Measurements from ENCODE around the gene VPS39. TPM values are rescaled to one million over a fixed set of nuclear protein-coding genes. Genes with fewer than 3 reads are reported as not detected.

Gene VPS39
- total RNA-seq, 2 donors from 2014 or later, result 56.0 to 56.2 TPM

GRCh38 chr15:42137461-42138261 lies 70.4 kb downstream of the VPS39 start:
- intact Hi-C loops (cut with DNase I, micrococcal nuclease), result loop anchor here in 1 of 2 donors (10.0 kb wide), 1 partner anchor 153 kb away; no protein-coding TSS in a partner anchor
- DNase-seq (peak in 1 of 2 donors; percentile 20), ATAC-seq (no peak)

- intact Hi-C loops (cut with DNase I, micrococcal nuclease), result loop anchor here in 1 of 2 donors (10.0 kb wide), 1 partner anchor 152 kb away; no protein-coding TSS in a partner anchor
- no peak for ATAC-seq
- no peak for DNase-seq
Observed at GRCh38 chr15:42136513-42136912, 71.6 kb downstream of the VPS39 start.

- DNase-seq (no peak), ATAC-seq (no peak)
- intact Hi-C loops (cut with DNase I, micrococcal nuclease), result loop anchor here in 1 of 2 donors (10.0 kb wide), 1 partner anchor 151 kb away; no protein-coding TSS in a partner anchor
Observed at GRCh38 chr15:42135351-42135750, 72.8 kb downstream of the VPS39 start.

DNA sequence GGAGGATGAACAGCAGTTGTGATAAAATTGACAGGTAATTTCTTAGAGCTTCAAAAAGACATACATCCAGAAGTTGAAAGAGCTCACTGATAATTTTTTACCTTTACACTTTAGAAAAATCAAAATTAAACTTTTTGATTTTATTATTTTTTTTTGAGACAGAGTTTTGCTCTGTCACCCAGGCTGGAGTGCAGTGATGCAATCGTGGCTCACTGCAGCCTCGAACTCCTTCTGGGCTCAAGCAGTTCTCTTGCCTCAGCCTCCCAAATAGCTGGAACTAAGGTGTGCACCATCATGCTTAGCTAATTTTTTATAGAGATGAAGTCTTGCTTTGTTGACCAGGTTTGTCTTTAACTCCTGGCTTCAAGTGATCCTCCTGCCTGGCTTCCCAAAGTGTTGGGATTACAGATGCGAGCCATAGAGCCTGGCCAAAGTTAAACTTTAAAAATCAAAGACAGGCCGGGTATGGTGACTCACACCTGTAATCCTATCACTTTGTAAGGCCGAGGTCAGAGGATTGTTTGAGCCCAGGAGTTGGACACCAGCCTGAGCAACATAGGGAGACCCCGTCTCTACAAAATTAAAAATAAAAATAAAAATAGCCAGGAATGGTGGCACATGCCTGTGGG lies 73.4 kb downstream of the VPS39 start:
- ATAC-seq (no peak), DNase-seq (no peak)
- intact Hi-C loops (cut with DNase I, micrococcal nuclease), result loop anchor here in 1 of 2 donors (10.0 kb wide), 1 partner anchor 150 kb away; no protein-coding TSS in a partner anchor

GRCh38 chr15:42133886-42134502 lies 74.1 kb downstream of the VPS39 start:
- ATAC-seq (peak; percentile 74), DNase-seq (peak; percentile 68 to 74)
- intact Hi-C loops (cut with DNase I, micrococcal nuclease), result loop anchor here in 1 of 2 donors (10.0 kb wide), 1 partner anchor 149 kb away; no protein-coding TSS in a partner anchor

DNA sequence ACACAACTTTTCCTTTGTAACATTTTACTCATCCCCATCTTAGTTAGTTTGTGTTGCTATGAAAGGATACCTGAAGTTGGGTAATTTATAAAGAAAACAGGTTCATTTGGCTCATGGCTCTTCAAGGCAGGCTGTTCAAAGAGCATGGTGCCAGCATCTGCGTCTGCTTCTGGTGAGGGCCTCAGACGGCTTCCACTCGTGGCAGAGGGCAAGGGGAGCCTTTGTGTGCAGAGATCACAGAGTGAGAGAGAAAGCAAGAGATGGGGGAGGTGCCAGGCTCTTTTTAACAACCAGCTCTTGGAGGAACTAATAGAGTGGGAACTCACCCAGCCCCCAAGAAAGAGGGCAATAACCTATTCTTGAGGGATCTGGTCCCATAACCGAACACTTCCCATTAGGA lies 74.7 kb downstream of the VPS39 start:
- intact Hi-C loops (cut with DNase I, micrococcal nuclease), result loop anchor here in 1 of 2 donors (10.0 kb wide), 1 partner anchor 149 kb away; no protein-coding TSS in a partner anchor
- DNase-seq (no peak), ATAC-seq (no peak)

GRCh38 chr15:42131826-42132806 lies 76.0 kb downstream of the VPS39 start:
- DNase-seq (peak in 1 of 2 donors; percentile 21), ATAC-seq (peak; percentile 35)
- intact Hi-C loops (cut with DNase I, micrococcal nuclease), result loop anchor here in 1 of 2 donors (10.0 kb wide), 1 partner anchor 147 kb away; no protein-coding TSS in a partner anchor

DNA sequence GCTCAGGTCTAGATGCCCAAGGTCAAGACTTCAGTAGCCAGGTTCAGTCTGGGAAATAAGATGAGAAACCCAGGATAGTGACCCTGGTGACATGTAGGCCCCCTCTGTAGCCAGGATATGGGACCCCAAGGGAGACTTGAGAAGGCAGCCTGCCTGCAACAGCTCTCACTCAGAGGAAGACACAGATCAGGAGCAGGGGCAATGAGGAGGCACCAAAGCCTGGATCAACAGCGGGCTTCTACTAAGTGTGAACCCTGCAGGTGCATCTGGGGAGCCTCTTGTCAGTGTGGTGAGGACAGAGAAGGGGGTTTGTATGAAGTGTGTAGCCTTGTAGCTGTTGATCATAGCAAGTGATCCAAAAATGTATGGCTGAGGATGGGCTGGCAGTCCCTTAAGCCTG lies 77.1 kb downstream of the VPS39 start:
- DNase-seq (no peak), ATAC-seq (no peak)
- intact Hi-C loops (cut with DNase I, micrococcal nuclease), result loop anchor here in 1 of 2 donors (10.0 kb wide), 1 partner anchor 146 kb away; no protein-coding TSS in a partner anchor

DNA sequence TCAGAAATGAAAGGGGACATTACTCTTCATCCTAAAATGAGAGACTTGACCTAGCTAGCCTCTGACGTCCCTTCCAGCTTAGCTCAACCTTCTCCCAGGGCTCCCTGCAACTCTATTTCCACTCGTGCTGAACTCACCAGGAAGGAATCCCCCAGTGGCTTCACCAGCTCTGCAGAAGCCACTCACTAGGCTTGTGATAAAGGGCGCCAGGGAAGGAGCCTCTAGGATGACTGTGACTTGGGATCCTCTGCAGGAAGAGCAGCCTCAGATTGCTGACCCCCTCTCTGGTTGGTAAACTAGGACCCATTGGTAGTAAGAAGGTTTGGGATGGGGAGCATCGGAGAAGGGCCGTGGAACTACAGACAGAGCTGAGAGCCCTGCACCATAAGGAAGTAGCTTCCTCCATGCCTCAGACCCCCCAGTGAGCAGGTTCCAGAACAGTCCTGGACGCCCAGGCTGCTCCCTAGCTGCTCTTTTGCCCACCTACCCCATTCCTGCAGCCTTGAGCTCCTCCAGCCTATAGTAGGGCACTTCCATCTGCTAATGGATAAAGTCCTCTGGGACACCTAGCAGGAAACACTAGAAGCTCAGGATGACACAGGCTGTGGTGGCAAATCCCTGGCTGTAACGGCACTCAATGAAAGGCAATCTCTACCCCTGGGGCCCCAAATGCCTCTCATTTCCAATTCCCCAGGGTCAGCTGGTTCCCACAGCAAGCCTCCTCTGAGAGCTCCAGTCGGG lies 77.7 kb downstream of the VPS39 start:
- DNase-seq, result no peak
- intact Hi-C loops (cut with DNase I, micrococcal nuclease), result loop anchor here in 1 of 2 donors (10.0 kb wide), 1 partner anchor 146 kb away; no protein-coding TSS in a partner anchor
- no peak for ATAC-seq

- intact Hi-C loops (cut with DNase I, micrococcal nuclease), result no loop called here
- ATAC-seq (no peak), DNase-seq (no peak)
Observed at GRCh38 chr15:42129364-42129763, 78.7 kb downstream of the VPS39 start.

GRCh38 chr15:42128476-42128875 lies 79.6 kb downstream of the VPS39 start:
- intact Hi-C loops (cut with DNase I, micrococcal nuclease), result no loop called here
- DNase-seq (no peak), ATAC-seq (no peak)

- no peak for ATAC-seq
- DNase-seq, result no peak
Observed at GRCh38 chr15:42123546-42123945, 84.6 kb downstream of the VPS39 start.

GRCh38 chr15:42121682-42122081 lies 86.4 kb downstream of the VPS39 start:
- DNase-seq (peak; percentile 45 to 66), ATAC-seq (peak; percentile 76)
- intact Hi-C loops (cut with DNase I, micrococcal nuclease), result no loop called here

More at GRCh38 chr15:42123546-42123945, 84.6 kb downstream of the VPS39 start:
- intact Hi-C loops (cut with DNase I, micrococcal nuclease), result no loop called here

DNA sequence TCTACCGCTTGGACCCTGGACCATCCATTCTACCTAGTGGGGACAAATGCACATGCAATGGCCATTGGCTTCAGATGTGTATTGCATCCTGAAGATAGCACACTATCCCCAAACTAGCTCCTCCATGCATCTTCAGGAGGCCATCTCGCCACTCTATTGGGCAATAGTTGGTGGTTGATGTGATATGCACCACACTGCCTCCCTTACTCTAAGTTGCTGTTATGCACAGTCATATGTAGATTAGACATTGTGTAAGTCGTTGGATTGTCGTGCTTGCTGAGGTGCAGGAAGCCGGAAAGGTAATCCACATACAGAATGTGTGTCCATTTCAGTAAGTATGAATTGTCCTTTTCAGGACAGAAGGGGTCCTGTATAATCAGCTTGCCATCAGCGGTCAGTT lies 87.1 kb downstream of the VPS39 start:
- ATAC-seq (no peak), DNase-seq (no peak)
- intact Hi-C loops (cut with DNase I, micrococcal nuclease), result no loop called here

- DNase-seq (no peak), ATAC-seq (no peak)
- intact Hi-C loops (cut with DNase I, micrococcal nuclease), result no loop called here
Observed at GRCh38 chr15:42120285-42120684, 87.8 kb downstream of the VPS39 start.

DNA sequence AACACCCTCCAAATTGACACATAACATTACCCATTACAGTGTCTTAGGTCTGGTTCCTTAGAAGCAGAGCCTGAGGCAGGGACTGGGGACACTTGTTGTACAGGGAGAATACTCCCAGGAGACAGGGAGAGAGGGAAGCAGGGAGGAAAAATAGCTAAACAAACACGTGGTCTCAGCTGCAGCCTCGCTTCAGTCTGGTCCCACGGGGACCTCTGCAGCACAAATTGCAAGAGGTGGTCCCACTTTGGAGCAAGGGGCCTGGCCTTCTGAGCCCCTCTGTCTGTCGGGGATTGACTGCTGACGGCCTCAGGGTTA lies 88.7 kb downstream of the VPS39 start:
- intact Hi-C loops (cut with DNase I, micrococcal nuclease), result no loop called here
- DNase-seq, result no peak
- peak; percentile 49 for ATAC-seq

- intact Hi-C loops (cut with DNase I, micrococcal nuclease), result no loop called here
- DNase-seq (peak; percentile 41 to 76), ATAC-seq (peak; percentile 88)
Observed at GRCh38 chr15:42118650-42119445, 89.3 kb downstream of the VPS39 start.
